SU-DHL-6 (cell line): ENCODE measurements around the gene NT5DC3.

Experiments
- H2AFZ ChIP-seq: fragments of 200-600 bp; sonication (generic); 2 replicates; pipeline ENCODE4 v1.6.1; 2014; ENCODE audit warnings: low read depth, mild to moderate bottlenecking, moderate library complexity, mixed read lengths, antibody characterized with exemption, low read length; ENCODE audit not compliant: severe bottlenecking
- H3F3A ChIP-seq: fragments of 200-600 bp; shearing (Covaris generic); 2 replicates; pipeline ENCODE4 v1.6.0; 2016; ENCODE audit warnings: antibody characterized with exemption, mild to moderate bottlenecking; ENCODE audit not compliant: insufficient read depth
- H3K27ac ChIP-seq: fragments of 200-600 bp; sonication (generic); 2 replicates; pipeline ENCODE4 v1.5.1; 2016; ENCODE audit warnings: low read depth, mild to moderate bottlenecking, low read length, moderate library complexity, mixed read lengths
- H3K27me3 ChIP-seq: fragments of 200-600 bp; sonication (generic), shearing (Covaris generic); 2 replicates; pipeline ENCODE4 v1.6.0; 2014; ENCODE audit warnings: mild to moderate bottlenecking, low read length
- H3K36me3 ChIP-seq: fragments of 200-600 bp; sonication (generic); 2 replicates; pipeline ENCODE4 v1.6.1; 2014; ENCODE audit warnings: mild to moderate bottlenecking, low read length, mixed read lengths
- H3K4me2 ChIP-seq: fragments of 300-600, 200-600 bp; shearing (Covaris generic), sonication (generic); 2 replicates; pipeline ENCODE4 v1.6.0; 2014; ENCODE audit warnings: low read length, low read depth, mild to moderate bottlenecking; ENCODE audit not compliant: poor library complexity, severe bottlenecking
- H3K4me3 ChIP-seq: fragments of 200-600 bp; sonication (generic); 2 replicates; pipeline ENCODE4 v1.5.1; 2014; ENCODE audit warnings: antibody characterized with exemption, low read length, mild to moderate bottlenecking, mixed read lengths; ENCODE audit not compliant: insufficient read depth, poor library complexity, severe bottlenecking
- H3K79me2 ChIP-seq: fragments of 200-600 bp; sonication (generic); 2 replicates; pipeline ENCODE4 v1.6.1; 2014; ENCODE audit warnings: mild to moderate bottlenecking, low read length, moderate library complexity; ENCODE audit not compliant: insufficient read depth
- H3K9ac ChIP-seq: fragments of 200-600 bp; sonication (generic); 2 replicates; pipeline ENCODE4 v1.7.0; 2014; ENCODE audit warnings: mild to moderate bottlenecking, low read length
- H3K9me2 ChIP-seq: fragments of 200-600 bp; sonication (generic); replicated peaks from 2 replicates; pipeline ENCODE4 v1.6.1; 2014; ENCODE audit warnings: low read length; ENCODE audit not compliant: insufficient read depth
- H3K9me3 ChIP-seq: fragments of 200-600 bp; sonication (generic); 2 replicates; pipeline ENCODE4 v1.6.1; 2014; ENCODE audit warnings: low read length, mixed read lengths; ENCODE audit not compliant: insufficient read depth
- H4K20me1 ChIP-seq: fragments of 200-600 bp; sonication (generic); 2 replicates; pipeline ENCODE4 v1.6.1; 2014; ENCODE audit warnings: low read depth, mild to moderate bottlenecking, antibody characterized with exemption, low read length, moderate library complexity, mixed read lengths
- EZH2phosphoT487 ChIP-seq: fragments of 200-600 bp; sonication (generic), shearing (Covaris generic); conservative IDR thresholded peaks from 2 replicates; pipeline ENCODE4 v1.6.1; 2018; ENCODE audit warnings: mild to moderate bottlenecking, antibody characterized with exemption, low read length, moderate library complexity, mixed read lengths
- TF ChIP-seq, protein P1 (sequence below): fragments of 200-600 bp; sonication (generic); IDR thresholded peaks from one replicate; pipeline ENCODE4 v1.5.1; 2017; ENCODE audit warnings: antibody characterized with exemption, mild to moderate bottlenecking, low read length, moderate library complexity; ENCODE audit not compliant: insufficient read depth, poor library complexity, severe bottlenecking

The NT5DC3 gene

DNA sequence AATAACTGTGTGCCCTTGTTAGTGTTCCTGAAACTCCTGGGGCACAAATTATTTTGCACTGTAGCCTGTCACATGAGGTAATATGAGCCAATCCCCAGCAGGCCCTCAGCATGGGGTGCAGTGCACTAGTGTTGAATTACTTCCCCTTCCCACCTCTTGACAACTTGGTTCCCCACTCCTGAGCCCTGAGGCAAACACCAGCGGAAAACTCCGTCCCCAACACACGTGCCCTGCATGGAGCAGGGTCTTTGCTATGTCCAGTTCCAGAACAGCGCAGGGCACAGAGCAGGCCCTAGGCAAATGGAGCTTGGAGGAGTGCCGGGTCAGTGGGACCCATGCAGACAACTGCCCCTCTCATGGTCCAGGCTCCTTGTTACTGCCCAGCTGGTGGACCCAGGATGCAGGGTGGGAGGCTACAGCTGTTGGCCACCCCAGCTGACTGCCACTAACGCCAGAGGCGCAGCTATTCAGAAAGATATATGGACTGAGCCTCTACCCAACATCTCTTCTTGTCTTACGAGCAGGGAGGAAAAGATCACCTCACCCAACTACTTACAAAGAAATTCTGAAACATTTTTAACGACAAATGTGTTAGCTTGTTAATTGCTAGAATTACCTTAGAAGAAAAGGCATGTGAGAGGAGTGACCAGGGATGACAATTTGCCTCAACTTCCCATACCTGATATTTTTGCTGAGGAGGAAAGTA lies 71.6 kb downstream of the NT5DC3 start:
- TF ChIP-seq, protein P1, sequence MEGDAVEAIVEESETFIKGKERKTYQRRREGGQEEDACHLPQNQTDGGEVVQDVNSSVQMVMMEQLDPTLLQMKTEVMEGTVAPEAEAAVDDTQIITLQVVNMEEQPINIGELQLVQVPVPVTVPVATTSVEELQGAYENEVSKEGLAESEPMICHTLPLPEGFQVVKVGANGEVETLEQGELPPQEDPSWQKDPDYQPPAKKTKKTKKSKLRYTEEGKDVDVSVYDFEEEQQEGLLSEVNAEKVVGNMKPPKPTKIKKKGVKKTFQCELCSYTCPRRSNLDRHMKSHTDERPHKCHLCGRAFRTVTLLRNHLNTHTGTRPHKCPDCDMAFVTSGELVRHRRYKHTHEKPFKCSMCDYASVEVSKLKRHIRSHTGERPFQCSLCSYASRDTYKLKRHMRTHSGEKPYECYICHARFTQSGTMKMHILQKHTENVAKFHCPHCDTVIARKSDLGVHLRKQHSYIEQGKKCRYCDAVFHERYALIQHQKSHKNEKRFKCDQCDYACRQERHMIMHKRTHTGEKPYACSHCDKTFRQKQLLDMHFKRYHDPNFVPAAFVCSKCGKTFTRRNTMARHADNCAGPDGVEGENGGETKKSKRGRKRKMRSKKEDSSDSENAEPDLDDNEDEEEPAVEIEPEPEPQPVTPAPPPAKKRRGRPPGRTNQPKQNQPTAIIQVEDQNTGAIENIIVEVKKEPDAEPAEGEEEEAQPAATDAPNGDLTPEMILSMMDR: no peak
- no peak for TF ChIP-seq EZH2phosphoT487
- Histone ChIP-seq H4K20me1 (no peaks in the 10 kb centered on the region), H3K9me2 (no peaks in the 10 kb centered on the region), H3F3A (no peaks in the 10 kb centered on the region), H3K4me2 (no peak overlapping the region), H3K4me3 (no peak overlapping the region), H3K27ac (no peak overlapping the region), H3K9ac (no peak overlapping the region), H3K79me2 (no peaks in the 10 kb centered on the region), H3K9me3 (no peaks in the 10 kb centered on the region), H3K27me3 (no peaks in the 10 kb centered on the region), H3K36me3 (no peaks in the 10 kb centered on the region), H2AFZ (no peak overlapping the region)

DNA sequence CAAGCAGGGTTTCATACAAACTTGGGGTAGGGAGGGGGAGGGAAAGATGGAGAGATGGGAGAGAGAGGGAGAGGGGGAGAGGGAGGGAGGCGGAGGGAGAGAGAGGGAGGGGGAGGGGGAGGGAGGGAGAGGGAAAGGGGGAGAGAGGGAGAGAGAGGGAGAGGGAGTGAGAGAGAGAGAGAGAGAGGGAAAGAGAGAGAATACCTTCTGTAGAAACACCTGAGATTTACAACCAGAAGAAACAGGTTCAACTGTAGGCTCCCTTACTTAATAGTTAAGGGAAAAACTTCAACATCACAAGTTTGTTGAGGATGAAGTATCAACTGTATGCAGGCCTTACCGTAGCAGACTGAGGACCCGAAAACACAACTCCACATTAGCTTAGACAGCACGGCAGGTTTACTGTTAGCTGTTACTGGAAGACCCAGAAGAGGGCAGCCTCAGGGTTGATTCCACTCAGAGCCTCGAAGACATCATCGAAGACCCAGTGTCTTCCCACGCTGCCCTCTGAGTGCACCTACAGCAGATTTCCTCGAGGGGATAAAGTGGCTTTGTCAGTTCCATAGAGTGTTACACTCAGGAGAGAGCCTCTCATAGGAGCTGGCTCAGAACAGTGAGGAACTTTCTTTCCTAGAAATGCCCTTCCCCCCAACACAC lies 72.4 kb downstream of the NT5DC3 start:
- Histone ChIP-seq H3K27me3 (no peaks in the 10 kb centered on the region), H3K36me3 (no peaks in the 10 kb centered on the region), H3K4me3 (no peak overlapping the region), H3K4me2 (no peak overlapping the region), H4K20me1 (no peaks in the 10 kb centered on the region), H2AFZ (no peak overlapping the region), H3K9ac (no peak overlapping the region), H3F3A (no peaks in the 10 kb centered on the region), H3K9me3 (no peaks in the 10 kb centered on the region), H3K9me2 (no peaks in the 10 kb centered on the region), H3K79me2 (no peaks in the 10 kb centered on the region), H3K27ac (no peak overlapping the region)
- TF ChIP-seq EZH2phosphoT487: no peak
- TF ChIP-seq, protein P1: no peak

DNA sequence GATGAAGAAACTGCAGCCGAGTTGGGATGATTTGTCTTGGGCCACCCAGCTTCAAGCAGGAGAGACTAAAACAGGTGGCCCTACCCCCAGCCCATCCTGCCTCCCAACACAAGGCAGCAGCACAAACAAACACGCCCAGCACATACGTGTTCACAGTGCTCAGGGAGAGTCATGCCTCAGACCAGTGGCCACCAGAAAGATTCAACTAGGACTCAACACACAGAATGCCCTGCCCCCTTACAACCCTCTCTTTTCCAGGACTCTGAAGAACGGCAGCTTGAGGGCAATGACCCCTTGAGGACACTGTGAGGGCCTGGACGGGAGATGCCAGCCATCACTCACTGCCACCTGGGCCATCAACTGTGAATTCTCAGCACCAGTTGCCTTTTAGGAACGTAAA lies 75.0 kb downstream of the NT5DC3 start:
- Histone ChIP-seq H3K27ac (no peak overlapping the region), H3K36me3 (no peaks in the 10 kb centered on the region), H3F3A (no peaks in the 10 kb centered on the region), H3K27me3 (no peaks in the 10 kb centered on the region), H3K9ac (no peak overlapping the region), H3K4me3 (no peak overlapping the region), H3K4me2 (no peak overlapping the region), H3K9me2 (no peaks in the 10 kb centered on the region), H3K9me3 (no peaks in the 10 kb centered on the region), H3K79me2 (no peaks in the 10 kb centered on the region), H2AFZ (no peak overlapping the region), H4K20me1 (no peaks in the 10 kb centered on the region)
- no peak for TF ChIP-seq EZH2phosphoT487
- TF ChIP-seq, protein P1: no peak
